Tibial nerve (tissue), 4 donors: ENCODE data around the gene FBF1. TPM values are rescaled to one million over a fixed set of nuclear protein-coding genes. Genes with fewer than 3 reads are reported as not detected.

Experiments
- DNase-seq, 2 donors: peaks; one replicate each; pipeline ENCODE4 v3.0.0-alpha.2; 2019; ENCODE audit warnings: low spot score in 2 of 2
- H3K27ac ChIP-seq, 4 donors: fragments of 200-600 bp; sonication (generic) in 3 of 4; one replicate each; pipeline ENCODE4 v1.5.1; 2017 to 2019; ENCODE audit warnings: mild to moderate bottlenecking in 1 of 4
- H3K27me3 ChIP-seq, 2 donors: fragments of 200-600 bp; sonication (generic) in 1 of 2; one replicate each; pipeline versions ENCODE4 v1.5.1 to v1.6.0; 2017 to 2019
- H3K36me3 ChIP-seq, 3 donors: fragments of 200-600 bp; sonication (generic); one replicate each; pipeline ENCODE4 v1.5.1; 2018 to 2019
- H3K4me1 ChIP-seq, 4 donors: fragments of 200-600 bp; sonication (generic) in 3 of 4; one replicate each; pipeline ENCODE4 v1.5.1; 2017 to 2019
- H3K4me3 ChIP-seq, 4 donors: fragments of 200-600 bp; sonication (generic) in 3 of 4; one replicate each; pipeline ENCODE4 v1.5.1; 2017 to 2019; ENCODE audit warnings: mild to moderate bottlenecking in 1 of 4, moderate library complexity in 1 of 4
- H3K9me3 ChIP-seq, 4 donors: fragments of 200-600 bp; sonication (generic) in 3 of 4; one replicate each; pipeline ENCODE4 v1.5.1; 2017 to 2019
- EP300 ChIP-seq, 2 donors: sonication (generic); formaldehyde crosslinking; IDR thresholded peaks; one replicate each; pipeline ENCODE4 v1.6.1; 2017; ENCODE audit warnings: antibody characterized with exemption in 2 of 2, mild to moderate bottlenecking in 1 of 2
- POLR2A ChIP-seq, 2 donors: fragments of 450-650 bp; IDR thresholded peaks; one replicate each; pipeline ENCODE4 v1.6.1; 2017; ENCODE audit warnings: antibody characterized with exemption in 2 of 2, mild to moderate bottlenecking in 2 of 2, moderate library complexity in 2 of 2
- WGBS, 2 donors: methylation state at CpG; one replicate each; pipeline ENCODE4 v1.1.5; 2018; 5-methylcytosine and 5-hydroxymethylcytosine counted together
- total RNA-seq, 4 donors: library from RNA; depleted of rRNA; stranded (reverse); fragments of >200 nt; gene quantifications; one replicate each; pipeline ENCODE4 v1.1.0, GENCODE V29; 2016
- TF ChIP-seq, protein P1 (sequence below), 5 experiments: fragments of 200-600 bp in 3 of 5; fragments of 450-650 bp in 2 of 5; sonication (generic) in 3 of 5; IDR thresholded peaks; one replicate each; pipeline ENCODE4 v1.5.1; 2016 to 2019; ENCODE audit warnings: antibody characterized with exemption in 5 of 5, mild to moderate bottlenecking in 3 of 5, moderate library complexity in 2 of 5

FBF1 gene
- total RNA-seq, 4 donors from 2014 or later, result 19.9 to 32.4 (median 25.7) TPM

DNA sequence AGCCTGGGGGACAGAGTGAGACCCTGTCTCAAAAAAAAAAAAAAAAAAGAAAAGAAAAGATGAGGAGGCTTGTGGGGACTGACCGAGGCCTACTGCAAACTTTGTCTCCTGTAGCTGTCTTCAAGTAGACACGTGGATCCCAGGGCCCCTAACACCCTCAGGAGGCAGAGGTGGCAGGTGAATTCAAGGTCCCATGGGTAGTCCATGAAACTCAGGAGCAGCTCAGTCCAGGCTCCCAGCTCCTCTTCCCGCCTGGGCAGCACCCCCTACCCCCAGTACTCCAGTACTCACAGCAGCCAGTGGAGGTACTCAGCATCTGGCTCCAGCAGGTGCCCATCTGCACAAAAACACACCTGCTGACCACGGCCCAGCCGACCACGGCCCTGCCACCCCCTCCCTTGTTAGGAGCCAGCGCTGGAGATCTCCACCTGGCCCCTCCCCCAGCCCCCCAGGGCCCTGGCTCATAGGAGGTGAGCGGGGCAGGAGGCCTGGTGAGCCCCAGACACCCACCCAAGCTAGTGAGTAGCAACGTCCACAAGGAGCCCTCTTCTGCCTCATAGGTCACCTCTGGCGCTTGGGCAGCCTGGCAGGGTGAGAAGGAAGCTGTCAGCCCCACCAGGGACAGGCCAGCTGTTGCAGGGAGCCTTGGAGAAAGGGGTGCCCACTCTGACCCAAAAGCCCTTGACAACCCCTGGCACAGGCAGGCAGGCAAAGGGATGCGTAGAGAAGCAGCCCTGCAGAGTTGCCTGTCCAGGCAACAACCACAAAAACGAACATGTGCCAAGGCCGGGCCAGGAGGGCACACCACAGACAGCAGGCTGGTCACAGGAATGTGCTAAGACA lies 39.9 kb downstream of the FBF1 start:
- DNase-seq, result no peak
- TF ChIP-seq, protein P1, sequence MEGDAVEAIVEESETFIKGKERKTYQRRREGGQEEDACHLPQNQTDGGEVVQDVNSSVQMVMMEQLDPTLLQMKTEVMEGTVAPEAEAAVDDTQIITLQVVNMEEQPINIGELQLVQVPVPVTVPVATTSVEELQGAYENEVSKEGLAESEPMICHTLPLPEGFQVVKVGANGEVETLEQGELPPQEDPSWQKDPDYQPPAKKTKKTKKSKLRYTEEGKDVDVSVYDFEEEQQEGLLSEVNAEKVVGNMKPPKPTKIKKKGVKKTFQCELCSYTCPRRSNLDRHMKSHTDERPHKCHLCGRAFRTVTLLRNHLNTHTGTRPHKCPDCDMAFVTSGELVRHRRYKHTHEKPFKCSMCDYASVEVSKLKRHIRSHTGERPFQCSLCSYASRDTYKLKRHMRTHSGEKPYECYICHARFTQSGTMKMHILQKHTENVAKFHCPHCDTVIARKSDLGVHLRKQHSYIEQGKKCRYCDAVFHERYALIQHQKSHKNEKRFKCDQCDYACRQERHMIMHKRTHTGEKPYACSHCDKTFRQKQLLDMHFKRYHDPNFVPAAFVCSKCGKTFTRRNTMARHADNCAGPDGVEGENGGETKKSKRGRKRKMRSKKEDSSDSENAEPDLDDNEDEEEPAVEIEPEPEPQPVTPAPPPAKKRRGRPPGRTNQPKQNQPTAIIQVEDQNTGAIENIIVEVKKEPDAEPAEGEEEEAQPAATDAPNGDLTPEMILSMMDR (IDR thresholded peaks at IDR 0.05), result no peak
- no peak for TF ChIP-seq EP300 (IDR thresholded peaks at IDR 0.05)
- no peak for TF ChIP-seq POLR2A (IDR thresholded peaks at IDR 0.05)
- Histone ChIP-seq H3K27ac (no peak overlapping the region), H3K27me3 (no peaks in the 10 kb centered on the region), H3K9me3 (no peaks in the 10 kb centered on the region), H3K36me3 (peaks cover 5 to 58% (median 11%) of the 10 kb centered on the region in 3 donors), H3K4me3 (no peak overlapping the region), H3K4me1 (peaks cover 0 to 34% (median 13%) of the 10 kb centered on the region in 4 donors)
- WGBS, 2 donors, result 85 to 87% methylated on average over 11 to 13 of the region's 13 CpGs

DNA sequence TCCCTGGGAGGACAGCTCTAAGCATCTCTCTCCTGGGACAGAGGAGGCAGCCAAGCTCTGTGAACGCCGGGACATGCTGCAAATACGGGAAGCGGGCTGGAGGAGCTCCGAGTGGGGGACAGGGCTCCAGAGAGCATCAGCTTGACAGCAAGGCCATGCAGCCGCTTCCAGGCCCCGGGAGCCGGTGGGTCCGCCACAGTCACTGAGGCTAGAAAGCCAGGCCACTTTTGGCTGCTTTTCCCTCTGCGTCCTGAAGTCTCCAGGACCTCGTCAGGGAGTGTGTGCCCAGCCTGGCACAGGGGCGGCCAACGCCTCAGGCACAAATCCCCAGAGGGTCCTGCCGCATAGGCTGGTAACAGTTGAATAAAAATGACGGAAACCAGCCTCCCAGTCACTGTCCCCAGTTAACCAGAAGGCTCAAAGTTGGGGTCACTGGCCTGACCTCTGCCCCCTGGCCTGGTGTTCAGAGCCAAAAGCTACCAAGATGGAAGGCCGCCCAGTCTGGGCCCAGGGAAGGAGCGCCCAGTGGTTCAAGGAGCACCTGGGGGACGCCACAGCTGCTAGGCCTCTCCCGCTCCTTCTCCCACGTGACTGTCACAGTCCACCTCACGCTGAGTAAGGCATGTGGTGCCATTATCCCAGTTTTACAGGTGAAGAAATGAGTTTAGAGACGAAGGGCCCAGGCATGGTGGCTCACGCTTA lies 40.9 kb downstream of the FBF1 start:
- DNase-seq, result no peak

DNA sequence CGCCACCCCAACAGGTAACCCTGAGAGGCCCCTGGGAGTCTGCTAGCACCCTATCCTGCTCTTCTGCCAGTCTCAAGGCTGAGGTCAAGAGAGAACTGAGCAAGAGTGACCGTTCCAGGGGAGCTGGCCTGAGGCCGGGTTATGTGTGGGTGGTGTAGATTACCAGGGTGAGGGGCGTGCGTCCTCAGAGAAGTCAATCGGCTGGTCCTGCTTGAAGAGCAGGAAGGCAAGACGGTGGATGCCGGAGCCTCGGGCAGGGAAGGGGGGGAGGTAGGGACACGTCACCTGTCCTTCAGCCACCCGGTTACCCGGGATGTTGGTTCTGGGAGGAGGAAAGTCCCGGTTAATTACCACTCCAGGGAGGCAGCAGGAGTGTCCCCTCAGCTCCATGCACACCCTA lies 41.5 kb downstream of the FBF1 start:
- no peak for DNase-seq
- 84 to 90% methylated on average over 13 of the region's 13 CpGs for WGBS, 2 donors

More for the DNA sequence above, 40.9 kb downstream of the FBF1 start:
- WGBS, 2 donors, result 83 to 86% methylated on average over 23 of the region's 23 CpGs
- Histone ChIP-seq H3K9me3 (no peaks in the 10 kb centered on the region), H3K4me3 (no peak overlapping the region), H3K36me3 (peaks cover 5 to 58% (median 11%) of the 10 kb centered on the region in 3 donors), H3K4me1 (peaks cover 0 to 36% (median 19%) of the 10 kb centered on the region in 4 donors), H3K27ac (no peak overlapping the region), H3K27me3 (no peaks in the 10 kb centered on the region)
- TF ChIP-seq, protein P1 (IDR thresholded peaks at IDR 0.05), result no peak
- TF ChIP-seq POLR2A (IDR thresholded peaks at IDR 0.05), result no peak
- TF ChIP-seq EP300 (IDR thresholded peaks at IDR 0.05), result no peak

DNA sequence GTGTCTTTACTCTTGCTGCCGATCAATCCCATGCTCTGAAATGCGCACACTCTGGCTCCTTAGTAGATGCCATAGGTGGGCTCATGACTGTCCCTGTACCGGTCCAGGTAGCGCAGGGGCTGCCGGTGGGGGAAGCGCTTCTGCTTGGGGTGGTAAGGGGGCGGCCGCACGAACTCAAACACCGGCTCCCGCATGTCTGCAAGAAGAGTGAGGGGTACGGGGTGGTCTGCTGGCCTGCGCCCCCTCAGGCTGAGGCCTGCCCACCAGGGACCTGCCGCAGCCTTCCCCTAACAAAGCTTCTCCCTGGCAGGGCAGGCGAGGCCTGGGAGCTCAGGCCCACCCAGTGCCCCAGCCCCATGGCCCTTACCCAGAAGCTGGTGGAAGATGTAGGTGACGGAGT lies 42.1 kb downstream of the FBF1 start:
- H3K27ac ChIP-seq, result no peak overlapping the region
- H3K4me3 ChIP-seq, result no peak overlapping the region
- peaks cover 0 to 42% (median 27%) of the 10 kb centered on the region in 4 donors for H3K4me1 ChIP-seq
- peaks cover 5 to 58% (median 11%) of the 10 kb centered on the region in 3 donors for H3K36me3 ChIP-seq
- no peaks in the 10 kb centered on the region for H3K27me3 ChIP-seq
- DNase-seq, result no peak
- 94 to 99% methylated on average over 6 to 9 of the region's 16 CpGs for WGBS, 2 donors
- no peaks in the 10 kb centered on the region for H3K9me3 ChIP-seq
- TF ChIP-seq POLR2A (IDR thresholded peaks at IDR 0.05), result no peak
- TF ChIP-seq, protein P1 (IDR thresholded peaks at IDR 0.05), result no peak
- TF ChIP-seq EP300 (IDR thresholded peaks at IDR 0.05), result no peak

More for the DNA sequence above, 41.5 kb downstream of the FBF1 start:
- H3K9me3 ChIP-seq, result no peaks in the 10 kb centered on the region
- no peak overlapping the region for H3K4me3 ChIP-seq
- no peak overlapping the region for H3K27ac ChIP-seq
- H3K4me1 ChIP-seq, result peaks cover 0 to 41% (median 25%) of the 10 kb centered on the region in 4 donors
- TF ChIP-seq, protein P1 (IDR thresholded peaks at IDR 0.05), result no peak
- TF ChIP-seq POLR2A (IDR thresholded peaks at IDR 0.05) (no peak), EP300 (IDR thresholded peaks at IDR 0.05) (no peak)
- H3K36me3 ChIP-seq, result peaks cover 5 to 58% (median 11%) of the 10 kb centered on the region in 3 donors
- no peaks in the 10 kb centered on the region for H3K27me3 ChIP-seq
